GM19438 (cell line): ENCODE data around the gene MYO18A.

Experiments
- ATAC-seq: cut with Tn5 transposase; IDR thresholded peaks from one replicate; pipeline ENCODE4 v1.9.1; 2021; ENCODE audit warnings: low read depth; ENCODE audit not compliant: unreplicated experiment

Gene MYO18A

GRCh38 chr17:29085223-29085622, 95.0 kb downstream of the MYO18A start:
- ATAC-seq: no peak

GRCh38 chr17:29084541-29085146, 95.6 kb downstream of the MYO18A start:
- ATAC-seq: no peak

GRCh38 chr17:29080965-29081364, 99.2 kb downstream of the MYO18A start:
- no peak for ATAC-seq

GRCh38 chr17:29080323-29080722, 99.9 kb downstream of the MYO18A start:
- no peak for ATAC-seq

- no peak for ATAC-seq
Observed at GRCh38 chr17:29079887-29080286, 100.3 kb downstream of the MYO18A start.

GRCh38 chr17:29079433-29079832, 100.8 kb downstream of the MYO18A start:
- no peak for ATAC-seq

- ATAC-seq: no peak
Observed at GRCh38 chr17:29078183-29079045, 101.8 kb downstream of the MYO18A start.

- no peak for ATAC-seq
Observed at GRCh38 chr17:29077320-29077719, 102.9 kb downstream of the MYO18A start.

GRCh38 chr17:29076722-29077121, 103.5 kb downstream of the MYO18A start:
- ATAC-seq: no peak

GRCh38 chr17:29076087-29076486, 104.1 kb downstream of the MYO18A start:
- ATAC-seq: no peak

- ATAC-seq: no peak
Observed at GRCh38 chr17:29074488-29074887, 105.7 kb downstream of the MYO18A start.

GRCh38 chr17:29073520-29073919, 106.7 kb downstream of the MYO18A start:
- ATAC-seq: no peak

- no peak for ATAC-seq
Observed at GRCh38 chr17:29073045-29073444, 107.2 kb downstream of the MYO18A start.

- no peak for ATAC-seq
Observed at GRCh38 chr17:29071303-29071702, 108.9 kb downstream of the MYO18A start.

GRCh38 chr17:29070781-29071180, 109.4 kb downstream of the MYO18A start:
- ATAC-seq: no peak

- no peak for ATAC-seq
Observed at GRCh38 chr17:29070308-29070707, 109.9 kb downstream of the MYO18A start.

GRCh38 chr17:29069526-29070041, 110.6 kb downstream of the MYO18A start:
- ATAC-seq: no peak

GRCh38 chr17:29068818-29069217, 111.4 kb downstream of the MYO18A start:
- ATAC-seq: no peak

- ATAC-seq: no peak
Observed at GRCh38 chr17:29066606-29067005, 113.6 kb downstream of the MYO18A start.

- ATAC-seq: no peak
Observed at GRCh38 chr17:29066047-29066446, 114.2 kb downstream of the MYO18A start.

- ATAC-seq: no peak
Observed at GRCh38 chr17:29063992-29064391, 116.2 kb downstream of the MYO18A start.

- ATAC-seq: no peak
Observed at GRCh38 chr17:29062215-29062614, 118.0 kb downstream of the MYO18A start.
